Suprapubic skin (tissue), 4 donors: Measurements from ENCODE around the gene AKR1B15. TPM values are rescaled to one million over a fixed set of nuclear protein-coding genes. Genes with fewer than 3 reads are reported as not detected.

ENCODE experiments used
- DNase-seq, 2 donors: peaks; one replicate each; pipeline ENCODE4 v3.0.0-alpha.2; 2019; ENCODE audit warnings: low spot score in 2 of 2
- H3K27ac ChIP-seq: fragments of 200-600 bp; sonication (generic); one replicate; pipeline ENCODE4 v1.5.1; 2019
- H3K27me3 ChIP-seq: fragments of 200-600 bp; sonication (generic); one replicate; pipeline ENCODE4 v1.5.1; 2019
- H3K36me3 ChIP-seq: fragments of 200-600 bp; sonication (generic); one replicate; pipeline ENCODE4 v1.5.1; 2019
- H3K4me1 ChIP-seq: fragments of 200-600 bp; sonication (generic); one replicate; pipeline ENCODE4 v1.5.1; 2019
- H3K4me3 ChIP-seq: fragments of 200-600 bp; sonication (generic); one replicate; pipeline ENCODE4 v1.5.1; 2019; ENCODE audit warnings: mild to moderate bottlenecking
- H3K9me3 ChIP-seq: fragments of 200-600 bp; sonication (generic); one replicate; pipeline ENCODE4 v1.5.1; 2019
- EP300 ChIP-seq: sonication (generic); formaldehyde crosslinking; IDR thresholded peaks from one replicate; pipeline ENCODE4 v1.6.1; 2017; ENCODE audit warnings: antibody characterized with exemption
- POLR2A ChIP-seq, 2 donors: fragments of 450-650 bp; IDR thresholded peaks; one replicate each; pipeline ENCODE4 v1.6.1; 2017; ENCODE audit warnings: antibody characterized with exemption in 2 of 2, mild to moderate bottlenecking in 2 of 2, moderate library complexity in 2 of 2
- POLR2AphosphoS5 ChIP-seq, 3 donors: sonication (generic); formaldehyde crosslinking; IDR thresholded peaks; one replicate each; pipeline ENCODE4 v1.6.1; 2017; ENCODE audit warnings: antibody characterized with exemption in 3 of 3
- WGBS: methylation state at CpG from one replicate; pipeline ENCODE4 v1.1.5; 2018; 5-methylcytosine and 5-hydroxymethylcytosine counted together
- total RNA-seq, 4 donors: library from RNA; depleted of rRNA; stranded (reverse); fragments of >200 nt; gene quantifications; one replicate each; pipeline ENCODE4 v1.1.0, GENCODE V29; 2016
- TF ChIP-seq, protein P1 (sequence below), 2 donors: fragments of 200-600 bp in 1 of 2; fragments of 450-650 bp in 1 of 2; sonication (generic) in 1 of 2; IDR thresholded peaks; one replicate each; pipeline ENCODE4 v1.5.1; 2016 to 2019; ENCODE audit warnings: antibody characterized with exemption in 2 of 2, mild to moderate bottlenecking in 1 of 2, moderate library complexity in 1 of 2

The AKR1B15 gene
- total RNA-seq, 4 donors from 2014 or later: 1.1 TPM; not detected in 3

DNA sequence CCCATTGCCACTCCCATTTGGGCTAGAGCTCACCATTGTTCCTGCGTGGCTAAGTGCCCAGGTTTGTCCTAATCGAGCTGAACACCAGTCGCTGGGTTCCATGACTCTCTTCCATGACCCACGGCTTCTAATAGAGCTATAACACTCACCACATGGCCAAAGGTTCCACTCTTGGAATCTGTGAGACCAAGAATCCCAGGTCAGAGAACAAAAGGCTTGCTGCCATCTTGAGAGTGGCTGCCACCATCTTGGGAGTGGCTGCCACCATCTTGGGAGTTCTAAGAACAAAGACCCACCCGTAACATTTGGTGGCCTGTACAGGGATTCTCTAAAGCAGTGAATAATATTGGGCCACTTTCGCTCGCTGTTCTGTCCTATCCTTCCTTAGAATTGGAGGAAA lies 37.0 kb downstream of the AKR1B15 start:
- TF ChIP-seq POLR2AphosphoS5 (IDR thresholded peaks at IDR 0.05): no peak
- Histone ChIP-seq H3K9me3 (no peaks in the 10 kb centered on the region), H3K4me1 (no peaks in the 10 kb centered on the region), H3K4me3 (no peak overlapping the region), H3K36me3 (no peaks in the 10 kb centered on the region), H3K27ac (no peak overlapping the region), H3K27me3 (no peaks in the 10 kb centered on the region)
- no peak for DNase-seq
- 85% methylated on average over 7 of the region's 7 CpGs for WGBS

DNA sequence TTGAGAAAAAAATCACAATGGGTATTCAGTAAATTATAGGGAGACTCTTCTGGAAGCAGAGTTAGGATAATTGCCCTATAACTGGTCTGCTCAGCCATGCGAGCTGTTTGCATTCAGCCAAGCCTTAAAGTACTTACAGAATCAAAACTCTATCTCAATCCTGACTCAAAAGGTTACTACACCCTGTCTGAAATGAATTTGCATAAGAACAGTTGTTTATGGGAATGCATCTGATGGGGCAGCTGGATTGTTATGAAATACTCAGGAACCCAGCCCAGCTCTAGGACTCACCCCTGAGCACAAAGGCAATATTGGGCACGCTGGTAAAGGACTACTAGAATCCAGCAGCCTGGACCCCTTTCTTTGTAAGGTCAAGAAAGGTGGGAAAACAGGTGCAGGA lies 38.8 kb downstream of the AKR1B15 start:
- no peak for DNase-seq
- H3K4me3 ChIP-seq: no peak overlapping the region
- no peak overlapping the region for H3K27ac ChIP-seq
- 45% methylated on average over 2 of the region's 2 CpGs for WGBS
- no peaks in the 10 kb centered on the region for H3K9me3 ChIP-seq
- TF ChIP-seq, protein P1, sequence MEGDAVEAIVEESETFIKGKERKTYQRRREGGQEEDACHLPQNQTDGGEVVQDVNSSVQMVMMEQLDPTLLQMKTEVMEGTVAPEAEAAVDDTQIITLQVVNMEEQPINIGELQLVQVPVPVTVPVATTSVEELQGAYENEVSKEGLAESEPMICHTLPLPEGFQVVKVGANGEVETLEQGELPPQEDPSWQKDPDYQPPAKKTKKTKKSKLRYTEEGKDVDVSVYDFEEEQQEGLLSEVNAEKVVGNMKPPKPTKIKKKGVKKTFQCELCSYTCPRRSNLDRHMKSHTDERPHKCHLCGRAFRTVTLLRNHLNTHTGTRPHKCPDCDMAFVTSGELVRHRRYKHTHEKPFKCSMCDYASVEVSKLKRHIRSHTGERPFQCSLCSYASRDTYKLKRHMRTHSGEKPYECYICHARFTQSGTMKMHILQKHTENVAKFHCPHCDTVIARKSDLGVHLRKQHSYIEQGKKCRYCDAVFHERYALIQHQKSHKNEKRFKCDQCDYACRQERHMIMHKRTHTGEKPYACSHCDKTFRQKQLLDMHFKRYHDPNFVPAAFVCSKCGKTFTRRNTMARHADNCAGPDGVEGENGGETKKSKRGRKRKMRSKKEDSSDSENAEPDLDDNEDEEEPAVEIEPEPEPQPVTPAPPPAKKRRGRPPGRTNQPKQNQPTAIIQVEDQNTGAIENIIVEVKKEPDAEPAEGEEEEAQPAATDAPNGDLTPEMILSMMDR (IDR thresholded peaks at IDR 0.05): no peak
- no peak for TF ChIP-seq EP300
- no peak for TF ChIP-seq POLR2AphosphoS5 (IDR thresholded peaks at IDR 0.05)
- TF ChIP-seq POLR2A (IDR thresholded peaks at IDR 0.05): no peak
- H3K36me3 ChIP-seq: no peaks in the 10 kb centered on the region
- no peaks in the 10 kb centered on the region for H3K4me1 ChIP-seq
- H3K27me3 ChIP-seq: no peaks in the 10 kb centered on the region

DNA sequence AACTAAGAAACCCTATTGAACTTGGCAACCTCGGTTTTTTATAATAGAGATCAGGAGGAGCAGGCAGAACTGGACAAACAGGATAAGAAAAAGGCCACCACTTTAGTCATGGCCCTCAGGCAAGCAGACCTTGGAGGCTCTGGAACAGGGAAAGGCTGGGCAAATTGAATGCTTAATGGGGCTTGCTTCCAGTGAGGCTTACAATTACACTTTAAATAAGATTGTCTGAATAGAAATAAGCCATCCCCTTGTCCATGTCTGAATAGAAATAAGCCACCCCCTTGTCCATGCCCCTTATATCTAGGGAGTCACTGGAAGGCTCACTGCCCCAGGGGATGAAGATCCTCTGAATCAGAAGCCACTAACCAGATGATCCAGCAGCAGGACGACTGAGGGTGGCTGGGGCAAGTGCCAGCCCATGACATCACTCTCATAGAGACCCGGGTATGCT lies 40.6 kb downstream of the AKR1B15 start:
- no peak for DNase-seq
- Histone ChIP-seq H3K27ac (no peak overlapping the region), H3K4me3 (no peak overlapping the region), H3K27me3 (no peaks in the 10 kb centered on the region), H3K4me1 (peaks cover 17% of the 10 kb centered on the region), H3K9me3 (no peaks in the 10 kb centered on the region), H3K36me3 (no peaks in the 10 kb centered on the region)
- 33% methylated on average over 2 of the region's 3 CpGs for WGBS
- TF ChIP-seq, protein P1 (IDR thresholded peaks at IDR 0.05): no peak
- TF ChIP-seq POLR2AphosphoS5 (IDR thresholded peaks at IDR 0.05): no peak
- TF ChIP-seq EP300: no peak
- TF ChIP-seq POLR2A (IDR thresholded peaks at IDR 0.05): no peak

DNA sequence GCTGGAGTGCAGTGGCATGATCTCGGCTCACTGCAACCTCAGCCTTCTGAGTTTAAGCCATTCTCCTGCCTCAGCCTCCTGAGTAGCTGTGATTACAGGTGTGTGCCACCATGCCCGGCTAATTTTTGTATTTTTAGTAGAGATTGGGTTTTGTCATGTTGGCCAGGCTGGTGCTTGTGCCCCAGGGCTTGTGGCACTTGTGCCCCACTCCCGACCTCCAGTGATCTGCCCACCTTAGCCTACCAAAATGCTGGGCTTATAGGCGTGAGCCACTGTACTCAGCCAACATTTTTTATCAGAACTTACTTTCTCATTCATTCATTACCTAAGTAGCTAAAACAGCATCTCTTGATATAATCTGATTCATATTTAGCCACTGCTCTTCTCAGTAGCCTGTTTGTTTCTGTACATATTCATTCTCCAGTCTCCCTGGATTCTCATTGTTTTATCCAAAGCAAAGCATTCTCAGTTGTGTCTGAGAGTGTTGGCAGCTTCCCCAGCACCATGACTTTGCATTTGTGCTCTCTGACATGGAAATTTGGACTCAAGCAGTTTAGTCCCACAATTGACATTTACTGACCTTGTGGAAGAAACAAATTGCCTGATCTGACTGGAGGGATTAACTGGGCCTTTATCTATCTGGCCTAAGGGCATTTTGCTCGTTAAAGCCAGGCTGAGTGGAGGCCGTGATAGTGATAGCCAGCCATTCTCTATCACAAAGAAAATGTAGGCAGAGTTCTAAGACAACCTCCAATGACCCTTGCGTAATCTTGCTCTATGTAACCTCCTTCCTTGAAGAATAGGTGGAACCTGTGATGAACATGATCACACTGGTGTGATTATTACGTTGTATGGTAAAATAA lies 44.9 kb downstream of the AKR1B15 start:
- no peak for DNase-seq

DNA sequence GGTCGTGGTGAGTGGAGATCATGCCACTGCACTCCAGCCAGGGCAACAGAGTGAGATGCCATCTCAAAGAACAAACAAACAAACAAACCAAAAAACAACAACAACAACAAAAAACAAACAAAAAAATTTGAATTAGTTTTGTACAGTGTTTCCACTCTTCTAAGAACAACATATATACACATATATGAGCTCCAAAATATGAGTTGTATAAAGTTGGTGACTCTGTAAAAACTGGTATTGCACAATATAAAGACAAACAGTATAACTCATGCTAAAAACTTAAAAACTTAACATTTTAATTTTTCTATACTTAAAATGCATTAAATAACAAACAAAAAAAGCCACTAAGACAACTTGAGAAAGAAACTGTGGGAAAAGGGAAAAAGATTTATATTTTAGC lies 46.0 kb downstream of the AKR1B15 start:
- Histone ChIP-seq H3K9me3 (no peaks in the 10 kb centered on the region), H3K4me3 (no peak overlapping the region), H3K36me3 (no peaks in the 10 kb centered on the region), H3K27me3 (no peaks in the 10 kb centered on the region), H3K27ac (no peak overlapping the region), H3K4me1 (peaks cover 17% of the 10 kb centered on the region)
- no peak for DNase-seq
- WGBS: 0% methylated on average over 1 of the region's 1 CpG
- TF ChIP-seq, protein P1 (IDR thresholded peaks at IDR 0.05): no peak
- TF ChIP-seq POLR2AphosphoS5 (IDR thresholded peaks at IDR 0.05) (no peak), EP300 (no peak)

More for the DNA sequence above, 44.9 kb downstream of the AKR1B15 start:
- Histone ChIP-seq H3K4me3 (no peak overlapping the region), H3K36me3 (no peaks in the 10 kb centered on the region), H3K27ac (peak overlapping the region; percentile 78), H3K27me3 (no peaks in the 10 kb centered on the region), H3K9me3 (no peaks in the 10 kb centered on the region), H3K4me1 (peaks cover 17% of the 10 kb centered on the region)
- WGBS: 39% methylated on average over 8 of the region's 8 CpGs
- TF ChIP-seq POLR2AphosphoS5 (IDR thresholded peaks at IDR 0.05) (no peak), EP300 (no peak), POLR2A (IDR thresholded peaks at IDR 0.05) (no peak)
- TF ChIP-seq, protein P1 (IDR thresholded peaks at IDR 0.05): no peak
